Measurements from ENCODE around the gene DENND10. TPM values are rescaled to one million over a fixed set of nuclear protein-coding genes. Genes with fewer than 3 reads are reported as not detected.

Gene DENND10
- total RNA-seq, 1 donor, result 102 TPM

GRCh38 chr10:119079599-119080520 is 24.1 kb upstream of the DENND10 start:
- no peaks in the 10 kb centered on the region for H3K27me3 ChIP-seq (ENCODE audit: insufficient read depth, low read length)
- TF ChIP-seq CTCF (IDR thresholded peaks at IDR 0.05; ENCODE audit: extremely low read depth, low read depth, low read length), result no peak
- no peaks in the 10 kb centered on the region for H3K9me3 ChIP-seq (ENCODE audit: low read depth, low read length)
- peak overlapping the region; percentile 81 for H2AFZ ChIP-seq (ENCODE audit: low read length)
- H3K4me3 ChIP-seq (ENCODE audit: insufficient read depth, low read length), result peak overlapping the region; percentile 99
- H3K4me2 ChIP-seq (ENCODE audit: insufficient read depth, low read length), result peak overlapping the region; percentile 96
- peak; percentile 96 for DNase-seq (ENCODE audit: insufficient read length, low spot score, missing footprints)
- peaks cover 15% of the 10 kb centered on the region for H3K4me1 ChIP-seq (ENCODE audit: insufficient read depth, low read length)
- no peaks in the 10 kb centered on the region for H3K36me3 ChIP-seq (ENCODE audit: insufficient read depth, low read length)
- H3K27ac ChIP-seq (ENCODE audit: low read depth, low read length), result peak overlapping the region; percentile 96
- peaks cover 45% of the 10 kb centered on the region for H4K20me1 ChIP-seq (ENCODE audit: insufficient read depth, low read length)
- peaks cover 67% of the 10 kb centered on the region for H3K79me2 ChIP-seq (ENCODE audit: insufficient read depth, low read length)

- no peak for TF ChIP-seq CTCF (IDR thresholded peaks at IDR 0.05; ENCODE audit: extremely low read depth, low read depth, low read length)
- H3K27me3 ChIP-seq (ENCODE audit: insufficient read depth, low read length), result no peaks in the 10 kb centered on the region
- H3K4me1 ChIP-seq (ENCODE audit: insufficient read depth, low read length), result peaks cover 15% of the 10 kb centered on the region
- peak within 1 kb of the TSS; percentile 96 for H3K27ac ChIP-seq (ENCODE audit: low read depth, low read length)
- peak within 1 kb of the TSS; percentile 96 for H3K4me2 ChIP-seq (ENCODE audit: insufficient read depth, low read length)
- H4K20me1 ChIP-seq (ENCODE audit: insufficient read depth, low read length), result peaks cover 40% of the 10 kb centered on the region
- peak; percentile 97 for DNase-seq (ENCODE audit: insufficient read length, low spot score, missing footprints)
- peak within 1 kb of the TSS; percentile 99 for H3K4me3 ChIP-seq (ENCODE audit: insufficient read depth, low read length)
- peak within 1 kb of the TSS; percentile 89 for H2AFZ ChIP-seq (ENCODE audit: low read length)
- no peaks in the 10 kb centered on the region for H3K9me3 ChIP-seq (ENCODE audit: low read depth, low read length)
- H3K79me2 ChIP-seq (ENCODE audit: insufficient read depth, low read length), result peaks cover 60% of the 10 kb centered on the region
- H3K36me3 ChIP-seq (ENCODE audit: insufficient read depth, low read length), result no peaks in the 10 kb centered on the region
These were observed 23.2 kb upstream of the DENND10 start, which contains the start of gene EIF3A for GRCh38 chr10:119080521-119081259. Gene EIF3A (minus strand): TSS chr10:119080817. CDS start chr10:119080676, 141 bp downstream.

- peaks cover under 1% of the 10 kb centered on the region for H4K20me1 ChIP-seq (ENCODE audit: insufficient read depth, low read length)
- H2AFZ ChIP-seq (ENCODE audit: low read length), result no peak overlapping the region
- peaks cover 4% of the 10 kb centered on the region for H3K4me1 ChIP-seq (ENCODE audit: insufficient read depth, low read length)
- no peaks in the 10 kb centered on the region for H3K36me3 ChIP-seq (ENCODE audit: insufficient read depth, low read length)
- no peaks in the 10 kb centered on the region for H3K27me3 ChIP-seq (ENCODE audit: insufficient read depth, low read length)
- H3K79me2 ChIP-seq (ENCODE audit: insufficient read depth, low read length), result peaks cover 18% of the 10 kb centered on the region
- no peak overlapping the region for H3K4me3 ChIP-seq (ENCODE audit: insufficient read depth, low read length)
- no peak for TF ChIP-seq CTCF (IDR thresholded peaks at IDR 0.05; ENCODE audit: extremely low read depth, low read depth, low read length)
- H3K4me2 ChIP-seq (ENCODE audit: insufficient read depth, low read length), result no peak overlapping the region
- DNase-seq (ENCODE audit: insufficient read length, low spot score, missing footprints), result no peak
- H3K27ac ChIP-seq (ENCODE audit: low read depth, low read length), result no peak overlapping the region
- H3K9me3 ChIP-seq (ENCODE audit: low read depth, low read length), result no peaks in the 10 kb centered on the region
These were observed 19.0 kb upstream of the DENND10 start for GRCh38 chr10:119084896-119085295.
